ENCODE measurements around the gene MAOB. TPM values are rescaled to one million over a fixed set of nuclear protein-coding genes. Genes with fewer than 3 reads are reported as not detected.
A peak's percentile ranks its signal among the peaks of the same experiment; 100 is the strongest.

The MAOB gene
- total RNA-seq, 1 experiment from 2014 or later: 1.1 TPM

- Histone ChIP-seq H4K8ac (replicated peaks; ENCODE audit: insufficient read length, low read depth, low read length) (no peak overlapping the region), H3K9me3 (ENCODE audit: control insufficient read depth, low read depth, low read length) (peaks cover 18% of the 10 kb centered on the region), H2AFZ (ENCODE audit: low read length) (no peak overlapping the region), H3K56ac (ENCODE audit: insufficient read length, low read depth, low read length) (no peak overlapping the region), H2BK5ac (ENCODE audit: insufficient read length, low read length) (no peak overlapping the region), H3K79me2 (ENCODE audit: insufficient read depth, low read length) (no peaks in the 10 kb centered on the region), H2BK12ac (ENCODE audit: insufficient read length, low read depth, low read length) (no peak overlapping the region), H2AK5ac (ENCODE audit: insufficient read length, low read length) (no peak overlapping the region), H3K4me1 (ENCODE audit: insufficient read depth, low read length) (no peaks in the 10 kb centered on the region; the same call in 1 of the 2 replicates), H2BK20ac (ENCODE audit: low read depth, low read length, poor library complexity, severe bottlenecking) (no peak overlapping the region), H3K27me3 (ENCODE audit: insufficient read depth, low read length) (no peaks in the 10 kb centered on the region), H2BK120ac (ENCODE audit: low read depth, low read length, poor library complexity, severe bottlenecking) (no peak overlapping the region), H3T11ph (ENCODE audit: low read length) (no peak overlapping the region), H2BK15ac (ENCODE audit: low read depth, low read length) (no peak overlapping the region), H4K20me1 (ENCODE audit: control insufficient read depth, insufficient read depth, insufficient read length) (no peaks in the 10 kb centered on the region), H3K9ac (ENCODE audit: extremely low read depth, insufficient read length, low read length) (no peak overlapping the region), H3K18ac (ENCODE audit: insufficient read length, low read depth, low read length) (no peak overlapping the region), H3K79me1 (ENCODE audit: insufficient read depth, low read depth, low read length, poor library complexity, severe bottlenecking) (no peaks in the 10 kb centered on the region), H3K14ac (ENCODE audit: insufficient read depth, low read length) (no peak overlapping the region), H4K91ac (ENCODE audit: insufficient read length, low read depth, low read length) (no peak overlapping the region), H4K5ac (ENCODE audit: insufficient read length, low read depth, low read length) (no peak overlapping the region), H3K27ac (ENCODE audit: insufficient read length, low read depth, low read length) (no peak overlapping the region), H3K23ac (ENCODE audit: insufficient read length, low read depth, low read length) (no peak overlapping the region), H3K4ac (ENCODE audit: low read depth, low read length) (no peak overlapping the region), H3K23me2 (ENCODE audit: insufficient read length, low read depth, low read length, poor library complexity, severe bottlenecking) (no peaks in the 10 kb centered on the region), H3K4me2 (ENCODE audit: insufficient read depth, insufficient read length, low read length) (no peak overlapping the region)
- Mint-ChIP-seq H3K27me3 (ENCODE audit: low read depth) (no peaks in the 10 kb centered on the region), H3K9me3 (peaks cover 53 to 71% of the 10 kb centered on the region in 2 experiments), H3K4me3 (no peak overlapping the region), H3K27ac (peak overlapping the region in 2 of 3 experiments; percentile 82 to 90; a peak in 4 of 7 replicates), H3K36me3 (ENCODE audit: insufficient read depth in 1 of 3, low read depth in 3 of 3) (peaks cover 0 to 3% (median 0%) of the 10 kb centered on the region in 3 experiments; a peak in 2 of 7 replicates), H3K4me1 (peaks cover 16 to 18% of the 10 kb centered on the region in 2 experiments)
- DNase-seq: no peak
- WGBS (ENCODE audit: extremely low coverage, insufficient read length, low lambda C conversion rate): no CpG with 5 or more reads among the region's 5 CpGs
- no peak for TF ChIP-seq CTCF (conservative IDR thresholded peaks at IDR 0.05)
Measured at GRCh38 chrX:43899878-43900815, 17.9 kb upstream of the MAOB start.
